Neural progenitor cell (in vitro differentiated cells): ENCODE measurements around the gene USP31.

Source experiments
- CTCF ChIP-seq: fragments of 200-600 bp; sonication (generic); IDR thresholded peaks from 2 replicates; pipeline ENCODE4 v1.5.1; 2017; ENCODE audit warnings: antibody characterized with exemption, mild to moderate bottlenecking
- EZH2 ChIP-seq: fragments of 200-600 bp; sonication (generic); IDR thresholded peaks from 2 replicates; pipeline ENCODE4 v1.6.1; 2017; ENCODE audit warnings: antibody characterized with exemption, mild to moderate bottlenecking, moderate library complexity

GRCh38 chr16:23131436-23131835 is 17.8 kb downstream of the USP31 start:
- TF ChIP-seq CTCF, result no peak
- no peak for TF ChIP-seq EZH2
